ACHN (cell line): ENCODE results near the gene CHRNA3.
"Not testable (repeated sequence)": the region's sequence is repeated elsewhere in the genome, so short reads cannot be mapped to it uniquely, and the experiment has no call there.

Experiments
- DNase-seq: peaks from one replicate; pipeline ENCODE4 v3.0.0-alpha.2; 2015
- in situ Hi-C: cut with HindIII; loops from 2 replicates; pipeline ENCODE4 v1.10.0; 2017; ENCODE audit warnings: low sequenced_read_pairs, low pct_ligation_motif_present, low pct_unique_long_range_greater_than_20kb

The CHRNA3 gene

DNA sequence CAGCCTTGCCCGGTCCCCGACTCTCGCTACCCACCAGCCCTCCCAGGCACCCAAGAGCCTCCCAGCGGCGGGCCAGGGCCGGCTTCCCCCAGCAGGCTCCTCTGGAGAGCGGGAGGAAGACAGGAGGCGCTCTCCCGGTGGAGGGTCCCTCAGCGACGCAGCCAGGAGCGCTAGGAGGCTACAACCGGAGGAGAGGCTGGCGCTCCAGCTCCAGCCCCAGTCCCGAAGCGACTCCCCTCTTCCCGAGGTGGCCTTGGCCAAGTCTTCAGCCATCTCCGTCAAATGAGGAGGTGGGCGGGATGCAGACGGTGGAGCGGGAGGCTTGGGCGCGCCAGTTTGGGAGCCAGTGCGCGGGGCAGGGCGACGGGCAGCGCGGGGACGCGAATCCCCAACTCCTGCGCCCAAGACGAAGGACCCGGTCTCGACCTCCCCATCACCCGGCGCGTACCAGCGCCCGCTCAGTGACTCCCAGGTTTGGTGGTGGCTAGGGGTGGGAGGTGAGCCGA is 722 bp downstream of the CHRNA3 start:
- in situ Hi-C loops: no loop called here
- DNase-seq: no peak

DNA sequence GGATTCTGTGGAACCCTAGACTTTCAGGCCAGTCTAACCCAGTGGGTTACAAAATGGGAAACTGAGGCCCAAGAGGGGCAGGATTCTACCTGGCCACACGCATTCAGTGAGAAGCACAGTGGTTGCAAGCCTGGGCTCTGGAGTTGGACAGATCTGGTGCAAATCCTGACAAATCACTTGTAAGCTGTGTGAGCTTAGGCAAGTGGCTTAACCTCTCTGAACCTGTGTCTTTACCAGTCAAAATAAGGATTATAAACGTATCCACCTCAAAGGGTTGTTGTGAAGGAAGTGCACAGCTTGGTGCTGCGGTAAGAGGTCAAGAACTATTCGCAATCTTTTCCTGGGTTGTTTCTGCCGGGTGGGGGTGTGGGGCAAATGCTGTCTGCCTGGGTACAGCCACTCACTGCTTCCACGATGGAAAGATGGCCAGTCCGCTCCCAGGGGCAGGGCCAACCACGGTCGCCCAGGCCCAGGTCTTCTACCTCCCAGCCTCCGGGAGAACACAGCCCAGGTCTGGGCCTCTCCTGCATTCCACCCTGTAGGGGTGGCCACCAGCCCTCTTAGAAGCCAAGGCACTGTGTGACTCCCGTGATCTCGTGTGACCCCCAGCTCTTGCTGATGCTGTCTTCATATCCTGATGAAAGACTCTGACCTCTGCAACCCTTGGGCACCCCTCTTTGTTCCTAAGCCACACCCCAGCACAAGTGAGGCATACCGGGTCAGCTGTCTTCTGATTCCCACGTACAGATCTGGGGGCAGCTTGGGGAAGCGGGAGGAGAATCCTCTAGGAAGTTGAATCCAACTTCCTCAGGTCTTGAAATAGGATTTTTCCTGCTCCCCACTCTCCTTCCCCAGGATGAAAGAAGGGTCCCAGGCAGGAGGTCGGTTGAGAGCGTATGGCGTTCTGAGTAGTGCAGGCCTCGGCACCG is 1.5 kb downstream of the CHRNA3 start:
- in situ Hi-C loops: no loop called here
- no peak for DNase-seq

DNA sequence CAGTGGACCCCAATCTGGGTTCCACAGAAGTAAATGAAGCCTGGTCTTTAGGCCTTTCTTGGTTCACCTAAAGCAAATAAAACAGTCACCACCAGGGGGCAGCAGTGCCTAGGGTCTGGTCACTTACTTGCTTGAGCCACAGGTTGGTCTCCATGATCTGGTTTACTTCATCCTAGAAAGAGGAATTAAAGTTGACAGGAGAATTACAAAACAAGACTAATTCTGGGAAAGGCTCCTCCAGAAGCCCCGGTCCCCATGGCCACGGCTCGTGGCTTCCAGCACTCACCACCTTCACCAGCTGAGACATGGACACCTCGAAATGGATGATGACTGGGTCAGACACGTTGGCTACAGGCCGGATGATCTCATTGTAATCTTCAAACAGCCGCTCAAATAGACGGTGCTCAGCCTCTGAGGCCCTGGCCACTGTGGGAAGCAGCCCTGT is 2.3 kb downstream of the CHRNA3 start:
- peak; percentile 78 for DNase-seq
- in situ Hi-C loops: no loop called here

DNA sequence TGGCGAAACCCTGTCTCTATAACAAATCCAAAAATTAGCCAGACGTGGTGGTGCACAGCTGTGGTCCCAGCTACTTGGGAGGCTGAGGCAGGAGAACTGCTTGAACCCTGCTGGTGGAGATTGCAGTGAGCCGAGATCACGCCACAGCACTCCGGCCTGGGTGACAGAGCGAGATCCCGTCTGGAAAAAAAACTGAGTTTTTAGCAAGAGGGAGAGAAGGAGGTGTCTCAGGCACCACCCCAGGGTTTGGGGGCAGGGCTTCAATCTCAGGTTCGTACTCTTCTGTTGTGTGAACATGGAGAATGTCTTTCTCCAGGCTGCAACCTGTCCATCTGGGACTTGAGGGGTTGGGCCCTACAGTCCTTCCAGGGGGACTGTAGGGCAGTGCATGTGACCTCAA is 2.7 kb downstream of the CHRNA3 start:
- in situ Hi-C loops: no loop called here
- no peak for DNase-seq

DNA sequence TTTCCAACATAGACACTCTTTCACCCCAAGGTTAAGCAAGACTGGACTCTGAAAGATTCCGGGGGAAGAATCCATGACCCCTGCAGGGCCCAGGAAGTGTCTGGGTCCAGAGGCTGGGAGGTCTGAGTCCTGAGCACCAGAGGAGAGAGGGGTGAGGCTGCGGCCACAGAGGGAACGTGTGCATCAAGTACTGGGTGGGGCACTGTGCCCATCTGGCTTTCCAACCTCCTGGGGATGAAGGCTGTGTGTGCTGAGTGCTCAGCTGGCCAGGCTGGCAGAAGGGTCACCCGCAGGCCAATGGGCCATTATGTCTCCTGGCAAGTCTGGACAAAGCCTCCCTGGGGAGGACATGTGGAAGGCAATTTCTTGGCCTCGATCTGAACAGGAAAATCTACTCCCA is 3.3 kb downstream of the CHRNA3 start:
- in situ Hi-C loops: no loop called here
- DNase-seq: no peak

DNA sequence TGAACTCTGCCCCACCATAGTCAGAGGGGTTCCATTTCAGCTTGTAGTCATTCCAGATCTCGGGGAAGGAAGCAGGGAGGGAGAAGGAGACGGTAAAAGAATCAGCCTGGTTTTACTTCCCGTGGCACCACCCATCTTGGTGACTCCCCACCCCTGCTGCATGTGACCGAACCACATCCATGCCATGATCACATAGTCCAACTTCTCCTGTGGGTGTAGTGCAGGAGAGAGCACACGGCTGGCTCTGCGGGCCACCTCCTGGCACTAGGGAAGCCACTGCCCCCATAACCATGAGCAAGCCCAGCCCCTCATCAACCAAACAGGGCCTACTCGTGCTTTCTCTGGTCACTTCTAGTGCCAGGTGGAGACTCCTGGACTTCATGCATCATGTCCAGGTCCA is 3.7 kb downstream of the CHRNA3 start:
- in situ Hi-C loops: no loop called here
- no peak for DNase-seq

DNA sequence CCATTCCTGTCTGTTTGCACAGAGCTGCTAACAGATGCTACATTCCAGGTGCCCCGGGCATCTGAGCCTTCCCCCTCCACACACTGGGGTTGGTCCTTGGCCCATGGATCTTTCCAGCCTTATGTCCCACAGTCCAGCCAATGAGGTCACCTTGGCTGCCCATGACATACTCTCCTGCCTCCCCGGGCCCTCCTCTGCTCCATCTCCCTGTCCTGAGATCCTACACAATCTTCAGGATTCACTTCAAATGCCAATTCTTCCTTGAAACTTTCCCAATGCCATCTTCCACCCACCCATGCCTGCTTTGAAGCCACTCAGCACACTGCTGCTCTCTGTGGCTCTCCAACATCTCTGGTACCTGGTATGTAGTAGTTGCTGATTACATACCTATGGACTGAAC is 4.3 kb downstream of the CHRNA3 start:
- DNase-seq: no peak
- in situ Hi-C loops: no loop called here

DNA sequence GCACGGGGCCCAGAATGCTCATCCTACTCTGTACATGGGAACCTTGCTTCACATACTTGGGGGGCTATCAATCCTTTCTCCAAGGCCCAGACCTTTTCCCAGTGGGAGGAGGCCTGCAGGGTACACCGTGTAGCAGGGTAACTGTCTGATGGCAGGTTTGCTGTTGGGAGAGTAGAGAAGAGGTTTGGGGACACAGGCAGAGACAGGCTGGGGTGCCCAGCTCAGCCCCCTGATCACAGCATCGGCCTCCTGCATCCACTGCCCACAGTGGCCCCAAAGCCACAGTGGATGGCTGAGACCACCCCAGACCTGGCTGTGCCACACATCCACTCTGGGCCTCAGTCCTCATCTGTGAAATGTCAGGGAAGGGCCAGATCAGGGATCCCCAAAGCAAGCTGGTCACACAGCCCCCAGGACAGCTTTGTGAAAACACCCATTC is 5.6 kb downstream of the CHRNA3 start:
- in situ Hi-C loops: no loop called here
- no peak for DNase-seq

DNA sequence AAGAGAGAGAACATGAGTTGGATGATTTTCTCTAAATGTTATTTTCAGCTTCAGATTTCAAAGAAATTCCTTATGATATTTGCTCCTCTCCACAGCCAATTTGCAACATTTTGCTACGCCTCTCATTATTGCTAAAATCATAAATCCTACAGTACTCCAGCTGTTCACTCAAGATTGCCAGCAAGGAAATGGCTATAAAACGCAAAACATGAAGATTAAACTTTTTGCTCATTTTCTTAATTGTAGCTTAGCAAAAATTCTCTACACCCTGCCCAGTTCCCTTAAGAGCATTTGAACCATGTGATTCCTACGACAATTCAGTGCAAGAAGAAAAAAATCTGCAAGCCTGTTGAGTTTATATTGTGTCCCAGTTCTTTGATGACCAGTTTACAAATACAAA is 6.8 kb downstream of the CHRNA3 start:
- no peak for DNase-seq

DNA sequence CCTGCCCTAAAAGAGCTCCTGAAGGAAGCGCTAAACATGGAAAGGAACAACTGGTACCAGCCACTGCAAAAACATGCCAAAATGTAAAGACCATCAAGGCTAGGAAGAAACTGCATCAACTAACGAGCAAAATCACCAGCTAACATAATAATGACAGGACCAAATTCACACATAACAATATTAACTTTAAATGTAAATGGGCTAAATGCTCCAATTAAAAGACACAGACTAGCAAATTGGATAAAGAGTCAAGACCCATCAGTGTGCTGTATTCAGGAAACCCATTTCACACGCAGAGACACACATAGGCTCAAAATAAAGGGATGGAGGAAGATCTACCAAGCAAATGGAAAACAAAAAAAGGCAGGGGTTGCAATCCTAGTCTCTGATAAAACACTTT is 11.2 kb downstream of the CHRNA3 start:
- in situ Hi-C loops, DNase-seq: not testable (repeated sequence)

More for the DNA sequence above, 6.8 kb downstream of the CHRNA3 start:
- in situ Hi-C loops: no loop called here

DNA sequence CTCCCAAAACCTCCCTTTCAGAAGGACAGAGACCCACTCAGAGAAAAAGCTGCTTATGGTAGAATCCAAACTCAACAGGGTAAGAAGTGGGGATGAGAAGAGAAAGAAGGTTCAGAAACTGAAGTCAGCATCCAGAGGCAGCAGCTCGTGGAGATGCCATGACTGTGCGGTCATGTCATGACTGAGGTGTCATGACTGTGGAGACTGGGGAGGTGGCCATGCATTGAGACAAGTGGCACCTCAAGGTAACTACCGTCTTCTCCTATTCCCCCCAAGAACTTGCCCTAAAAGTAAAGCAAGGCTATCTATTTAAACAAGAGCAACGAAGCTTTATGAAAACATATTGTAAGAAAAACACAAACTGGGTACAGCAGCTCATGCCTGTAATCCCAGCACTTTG is 15.1 kb downstream of the CHRNA3 start:
- in situ Hi-C loops: no loop called here
- DNase-seq: no peak

DNA sequence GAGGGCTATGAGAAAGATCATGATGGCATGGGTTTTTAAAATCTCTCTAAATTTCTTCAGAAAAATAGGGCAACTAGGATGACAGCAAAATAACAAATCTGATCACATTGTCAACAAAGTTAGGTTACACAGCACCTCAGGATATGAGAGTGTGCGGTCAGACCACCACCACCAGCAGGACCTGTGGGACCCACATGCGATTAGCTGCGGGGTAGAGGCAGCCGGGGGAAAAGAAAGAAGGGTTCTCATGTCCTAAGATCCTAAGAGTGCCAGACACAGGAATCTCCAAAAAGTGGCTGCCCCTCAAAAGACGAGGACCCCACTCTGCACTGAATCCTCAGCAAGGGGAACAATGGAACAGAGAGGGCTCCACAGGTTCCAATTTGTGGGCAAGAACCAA is 15.6 kb downstream of the CHRNA3 start:
- DNase-seq: no peak
- in situ Hi-C loops: no loop called here

DNA sequence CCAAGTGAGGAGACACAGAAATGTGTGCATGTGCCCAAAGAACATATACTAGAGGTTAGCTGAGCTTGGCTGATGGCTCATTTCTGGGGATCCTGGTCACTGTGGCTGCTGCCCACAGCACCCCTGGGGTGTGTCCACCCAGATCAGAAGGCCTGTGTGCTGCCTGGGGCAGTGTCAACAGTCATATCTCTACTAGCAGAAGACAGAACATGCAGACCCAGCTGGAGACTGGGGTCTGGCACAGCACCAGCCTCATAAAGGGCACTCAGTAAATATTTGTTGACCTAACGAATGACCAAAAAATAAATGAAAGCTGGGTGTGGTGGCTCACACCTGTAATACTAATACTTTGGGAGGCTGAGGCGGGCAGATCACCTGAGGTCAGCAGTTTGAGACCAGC is 16.4 kb downstream of the CHRNA3 start:
- in situ Hi-C loops: no loop called here
- no peak for DNase-seq

DNA sequence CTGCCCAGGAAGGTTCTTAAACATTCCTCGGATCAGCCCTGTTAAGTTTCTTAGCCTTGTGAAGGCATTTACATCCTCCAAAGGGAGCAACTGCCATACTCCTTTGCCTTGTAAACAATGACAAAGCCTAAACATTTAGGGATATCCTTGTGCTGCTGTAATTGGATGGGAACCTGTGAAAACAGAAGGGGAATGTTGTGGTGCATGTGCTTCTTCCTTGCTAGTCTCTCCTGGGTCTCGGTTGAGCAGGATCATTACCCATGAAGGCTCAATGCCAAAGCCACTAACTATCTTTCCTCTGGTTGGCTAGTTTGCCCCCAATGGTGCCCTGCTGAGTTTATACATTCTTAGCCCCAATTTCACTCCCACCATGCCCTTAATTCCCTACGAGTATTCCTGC is 17.3 kb downstream of the CHRNA3 start:
- in situ Hi-C loops: no loop called here

DNA sequence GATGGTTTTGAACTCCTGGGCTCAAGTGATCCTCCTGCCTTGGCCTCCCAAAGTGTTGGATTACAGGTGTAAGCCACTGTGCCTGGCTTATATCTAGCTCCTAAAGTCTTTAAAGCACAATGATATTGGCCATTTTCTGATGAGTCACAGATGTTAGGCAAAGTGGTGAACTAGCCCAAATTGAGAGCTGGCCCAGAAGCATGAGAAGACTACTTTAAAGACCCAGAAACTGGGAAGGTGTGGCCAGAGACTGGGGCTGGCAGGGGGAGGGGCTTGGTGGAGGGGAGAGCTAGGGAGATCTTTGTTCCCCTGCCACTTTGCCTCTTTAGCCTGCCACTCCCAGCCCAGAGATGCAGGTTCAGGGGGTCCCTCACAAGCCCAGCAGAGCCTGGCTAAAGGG is 21.6 kb downstream of the CHRNA3 start:
- DNase-seq: no peak
- in situ Hi-C loops: no loop called here

More for the DNA sequence above, 17.3 kb downstream of the CHRNA3 start:
- no peak for DNase-seq

DNA sequence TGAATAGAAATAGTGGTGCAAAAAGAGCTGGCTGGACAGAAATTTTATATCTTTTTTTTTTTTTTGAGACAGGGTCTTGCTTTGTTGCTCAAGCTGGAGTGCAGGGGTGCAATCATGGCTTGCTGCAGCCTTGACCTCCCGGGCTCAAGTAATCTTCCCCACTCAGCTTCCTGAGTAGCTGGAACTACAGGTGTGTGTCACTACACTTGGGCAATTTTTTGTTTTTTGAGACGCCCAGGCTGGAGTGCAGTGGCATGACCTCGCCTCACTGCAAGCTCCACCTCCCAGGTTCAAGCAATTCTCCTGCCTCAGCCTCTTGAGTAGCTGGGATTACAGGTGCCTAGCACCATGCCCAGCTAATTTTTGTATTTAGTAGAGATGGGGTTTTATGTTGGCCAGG is 22.4 kb downstream of the CHRNA3 start:
- no peak for DNase-seq
- in situ Hi-C loops: no loop called here

DNA sequence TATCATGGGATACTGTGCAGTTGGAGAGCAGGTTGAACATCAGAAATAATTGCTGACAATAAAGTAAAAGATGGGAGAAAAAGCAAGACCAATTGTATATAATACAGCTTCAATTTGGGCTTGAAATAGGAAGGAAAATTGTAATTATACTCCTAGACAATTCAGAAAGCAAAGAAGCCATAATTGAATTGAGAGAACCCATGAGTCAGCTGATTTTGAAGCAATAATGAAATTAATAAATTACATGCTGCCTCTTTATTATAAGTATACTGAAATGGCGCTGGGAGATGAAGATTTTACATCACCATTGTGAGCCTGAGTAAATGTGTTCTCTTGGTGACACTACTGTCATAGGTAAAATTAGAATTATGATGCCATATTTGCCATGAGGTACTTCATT is 23.2 kb downstream of the CHRNA3 start:
- in situ Hi-C loops: no loop called here

DNA sequence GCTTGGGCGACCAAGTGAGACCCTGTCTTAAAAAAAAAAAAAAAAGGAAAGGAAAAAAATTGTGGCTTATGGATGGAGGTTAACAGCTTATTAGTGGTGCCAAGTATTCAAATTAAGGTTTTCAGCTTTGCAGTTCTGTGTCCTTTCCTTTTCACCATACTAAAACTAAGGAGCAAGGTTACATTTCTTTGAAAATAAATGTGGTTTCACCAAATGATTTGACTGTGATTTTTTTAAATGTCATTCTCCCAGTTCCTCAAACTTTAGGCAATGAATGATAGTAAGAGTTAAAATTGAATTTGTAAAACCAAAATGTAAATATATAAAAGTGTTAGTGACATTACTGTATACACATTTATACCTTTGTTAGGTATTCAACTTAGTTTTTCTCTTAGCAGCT is 45.9 kb downstream of the CHRNA3 start:
- DNase-seq: no peak
- in situ Hi-C loops: no loop called here

More for the DNA sequence above, 23.2 kb downstream of the CHRNA3 start:
- DNase-seq: no peak

DNA sequence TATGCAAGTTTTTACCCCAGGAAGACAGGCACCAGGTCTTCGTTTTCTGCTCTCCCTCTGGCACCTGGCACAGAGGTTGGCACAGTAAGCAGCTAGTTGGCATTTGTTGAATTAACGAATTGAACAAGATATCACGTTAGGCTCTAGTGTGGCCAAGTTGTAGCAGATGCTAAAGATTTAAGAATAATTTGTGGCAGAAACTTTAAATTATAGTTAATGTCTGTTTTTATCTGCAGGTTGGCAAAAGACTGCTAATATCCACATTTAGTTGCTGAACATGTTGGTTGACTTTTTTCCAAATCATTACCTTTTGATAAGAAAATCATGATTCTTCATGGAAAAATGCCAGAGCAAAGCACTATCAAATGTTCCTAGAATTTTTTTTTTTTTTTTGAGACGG is 47.4 kb downstream of the CHRNA3 start:
- no peak for DNase-seq

DNA sequence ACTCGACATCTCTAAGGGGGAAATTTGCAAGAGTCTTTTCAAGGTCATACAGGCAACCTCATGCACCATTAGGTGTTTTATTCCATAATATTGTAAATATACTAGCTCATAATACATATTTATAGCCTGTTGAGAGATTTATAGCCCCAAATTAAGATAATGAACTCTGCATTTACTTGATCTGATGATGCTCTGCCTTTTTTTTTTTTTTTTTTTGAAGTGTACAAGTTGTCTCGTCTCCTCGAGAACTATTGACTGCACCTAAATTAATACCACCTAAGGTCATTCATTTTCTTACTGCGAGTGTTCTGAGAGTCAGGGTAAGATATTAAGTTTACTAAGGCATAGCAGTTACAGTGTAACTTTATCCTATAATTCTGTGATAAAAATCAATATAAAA is 49.4 kb downstream of the CHRNA3 start:
- no peak for DNase-seq
- in situ Hi-C loops: no loop called here

More for the DNA sequence above, 47.4 kb downstream of the CHRNA3 start:
- in situ Hi-C loops: no loop called here
